ENCODE data around the gene MBOAT1. TPM values are rescaled to one million over a fixed set of nuclear protein-coding genes. Genes with fewer than 3 reads are reported as not detected.

Gene MBOAT1
- total and polyA plus RNA-seq, 8 donors = 14.8 to 22.2 (median 19.0) TPM

DNA sequence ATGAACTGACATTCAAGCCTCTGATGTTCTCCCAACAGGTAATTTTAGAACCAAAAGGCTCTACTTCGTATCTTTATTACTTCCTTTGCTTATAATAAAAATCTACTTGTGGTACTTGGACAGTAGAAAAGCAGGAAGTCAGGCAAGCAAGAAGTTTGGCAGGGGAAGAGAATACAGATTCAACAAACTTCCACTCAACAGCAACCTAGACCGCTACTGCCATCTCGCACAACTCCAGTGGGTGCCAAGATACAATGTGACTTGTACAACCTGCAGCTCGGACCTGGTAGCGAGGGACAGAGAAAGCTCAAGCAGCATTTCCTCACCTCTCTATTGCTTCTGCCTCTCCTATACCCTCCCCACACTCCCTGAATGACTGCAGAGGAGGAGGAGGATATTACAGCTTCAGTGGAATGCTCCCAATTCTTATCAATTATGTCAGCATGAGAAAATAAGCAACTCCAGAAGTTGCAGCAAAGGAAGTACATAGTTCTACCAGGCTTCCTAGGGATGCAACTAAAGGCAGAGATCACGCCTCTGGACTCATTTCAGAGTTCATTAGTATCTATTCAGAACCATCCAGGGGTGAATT lies 76.5 kb downstream of the MBOAT1 start:
- Histone ChIP-seq H3K9me3 (no peaks in the 10 kb centered on the region), H3K27me3 (no peaks in the 10 kb centered on the region), H3K4me1 (no peaks in the 10 kb centered on the region), H3K36me3 (peaks cover 0 to 12% of the 10 kb centered on the region in 2 donors), H3K4me3 (no peak overlapping the region), H3K27ac (no peak overlapping the region)
- intact Hi-C loops (cut with DNase I) = no loop called here
- ATAC-seq (no peak), DNase-seq (no peak)
- TF ChIP-seq, protein P1, sequence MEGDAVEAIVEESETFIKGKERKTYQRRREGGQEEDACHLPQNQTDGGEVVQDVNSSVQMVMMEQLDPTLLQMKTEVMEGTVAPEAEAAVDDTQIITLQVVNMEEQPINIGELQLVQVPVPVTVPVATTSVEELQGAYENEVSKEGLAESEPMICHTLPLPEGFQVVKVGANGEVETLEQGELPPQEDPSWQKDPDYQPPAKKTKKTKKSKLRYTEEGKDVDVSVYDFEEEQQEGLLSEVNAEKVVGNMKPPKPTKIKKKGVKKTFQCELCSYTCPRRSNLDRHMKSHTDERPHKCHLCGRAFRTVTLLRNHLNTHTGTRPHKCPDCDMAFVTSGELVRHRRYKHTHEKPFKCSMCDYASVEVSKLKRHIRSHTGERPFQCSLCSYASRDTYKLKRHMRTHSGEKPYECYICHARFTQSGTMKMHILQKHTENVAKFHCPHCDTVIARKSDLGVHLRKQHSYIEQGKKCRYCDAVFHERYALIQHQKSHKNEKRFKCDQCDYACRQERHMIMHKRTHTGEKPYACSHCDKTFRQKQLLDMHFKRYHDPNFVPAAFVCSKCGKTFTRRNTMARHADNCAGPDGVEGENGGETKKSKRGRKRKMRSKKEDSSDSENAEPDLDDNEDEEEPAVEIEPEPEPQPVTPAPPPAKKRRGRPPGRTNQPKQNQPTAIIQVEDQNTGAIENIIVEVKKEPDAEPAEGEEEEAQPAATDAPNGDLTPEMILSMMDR (IDR thresholded peaks at IDR 0.05) = no peak

DNA sequence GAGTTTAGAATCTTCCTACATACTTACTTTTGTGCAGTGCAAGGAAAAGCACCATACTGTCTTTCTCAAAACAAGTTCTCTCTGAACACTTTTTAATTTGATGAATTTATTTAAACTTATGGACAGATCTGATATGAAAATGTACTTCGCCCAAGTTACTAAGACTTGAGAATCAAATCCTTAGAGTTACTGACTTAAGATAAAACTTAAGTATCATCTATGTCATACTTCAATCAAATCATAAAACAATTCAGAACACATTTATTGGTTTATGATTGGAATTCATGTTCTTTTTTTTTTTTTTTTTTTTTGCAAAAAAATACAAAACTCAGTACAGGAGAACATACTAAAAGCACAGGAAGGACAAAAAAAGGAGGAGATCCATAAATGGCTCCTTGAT lies 77.7 kb downstream of the MBOAT1 start:
- peaks cover 0 to 8% of the 10 kb centered on the region in 2 donors for H3K36me3 ChIP-seq
- no peak for ATAC-seq
- intact Hi-C loops (cut with DNase I) = no loop called here
- no peak overlapping the region for H3K27ac ChIP-seq
- H3K4me3 ChIP-seq = no peak overlapping the region
- no peaks in the 10 kb centered on the region for H3K4me1 ChIP-seq
- H3K27me3 ChIP-seq = no peaks in the 10 kb centered on the region
- TF ChIP-seq, protein P1 (IDR thresholded peaks at IDR 0.05) = no peak
- no peak for DNase-seq
- H3K9me3 ChIP-seq = no peaks in the 10 kb centered on the region

DNA sequence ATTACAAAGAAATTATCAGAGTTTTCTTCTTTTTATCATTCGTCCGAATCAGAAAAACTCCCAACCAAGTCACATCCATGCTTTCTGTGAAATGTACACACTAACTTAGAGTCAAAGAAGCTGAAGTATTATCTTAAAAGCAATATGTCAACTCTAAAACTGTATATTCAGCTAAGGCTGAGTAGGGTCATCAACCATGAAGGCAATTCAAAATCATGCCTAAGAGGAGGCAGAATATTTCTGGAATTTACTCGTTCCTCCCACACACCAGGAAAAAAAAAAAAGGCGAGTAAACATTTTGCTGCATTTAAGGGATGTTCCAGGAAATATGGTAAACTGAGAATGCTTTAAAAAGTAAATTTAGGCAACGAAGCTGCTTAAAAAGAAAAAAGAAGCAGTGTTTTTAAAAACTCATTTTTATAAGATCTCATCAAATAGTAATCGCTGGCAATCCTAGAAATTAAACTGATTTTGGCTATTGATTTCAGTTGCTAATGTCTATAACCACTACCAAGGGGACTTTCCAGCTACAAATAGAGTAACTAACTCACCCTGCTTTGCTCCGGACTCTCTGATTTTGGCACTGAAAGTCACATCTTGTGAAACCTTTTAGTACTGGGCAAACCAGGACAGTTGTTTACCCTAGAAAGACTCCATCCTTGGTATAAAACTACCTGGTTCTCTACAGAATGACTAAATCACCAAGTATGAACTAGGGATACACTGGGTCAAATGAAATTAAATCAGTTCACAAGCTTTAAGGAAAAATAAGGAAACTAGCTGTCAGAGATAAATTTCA lies 82.8 kb downstream of the MBOAT1 start:
- Histone ChIP-seq H3K9me3 (no peaks in the 10 kb centered on the region), H3K4me3 (no peak overlapping the region), H3K27ac (peak overlapping the region; percentile 9 to 26), H3K36me3 (peaks cover 0 to 6% of the 10 kb centered on the region in 2 donors), H3K27me3 (no peaks in the 10 kb centered on the region), H3K4me1 (peaks cover 0 to 12% of the 10 kb centered on the region in 2 donors)
- intact Hi-C loops (cut with DNase I) = no loop called here
- TF ChIP-seq, protein P1 (IDR thresholded peaks at IDR 0.05) = no peak
- no peak for ATAC-seq
- DNase-seq = no peak

DNA sequence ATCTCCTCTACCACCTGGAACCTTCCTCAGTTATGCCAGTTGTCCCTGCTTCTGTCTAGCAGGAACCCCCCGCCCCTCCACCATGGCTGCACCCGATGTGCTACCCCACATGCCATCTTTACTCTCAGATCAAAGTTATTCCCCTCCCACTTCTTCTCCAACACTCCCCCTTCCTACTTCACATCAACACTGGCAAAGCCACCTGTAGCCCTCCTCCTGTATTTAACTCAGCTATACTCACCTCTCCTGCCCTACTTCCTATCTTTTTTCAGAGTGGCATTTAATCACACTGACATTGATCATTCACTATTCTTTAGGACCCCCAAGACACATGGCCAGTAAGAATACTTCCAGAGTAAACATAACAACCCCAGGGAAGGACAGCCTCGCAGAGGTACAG lies 84.3 kb downstream of the MBOAT1 start:
- Histone ChIP-seq H3K36me3 (peaks cover 0 to 16% of the 10 kb centered on the region in 2 donors), H3K9me3 (no peaks in the 10 kb centered on the region), H3K27ac (no peak overlapping the region), H3K4me1 (peaks cover 0 to 12% of the 10 kb centered on the region in 2 donors), H3K4me3 (no peak overlapping the region), H3K27me3 (no peaks in the 10 kb centered on the region)
- DNase-seq (no peak), ATAC-seq (no peak)
- intact Hi-C loops (cut with DNase I) = no loop called here
- TF ChIP-seq, protein P1 (IDR thresholded peaks at IDR 0.05) = no peak

Data from left lung (tissue), 10 donors.